GM12878 (cell line): ENCODE data around the gene HOXC13. TPM values are rescaled to one million over a fixed set of nuclear protein-coding genes. Genes with fewer than 3 reads are reported as not detected.
A peak's percentile ranks its signal among the peaks of the same experiment; 100 is the strongest.

Source experiments
- ATAC-seq: fragments of 200-7000 bp; cut with Tn5 transposase; 3 replicates; pipeline ENCODE4 v1.9.1; 2020; ENCODE audit warnings: mild to moderate bottlenecking, moderate library complexity
- BruUV-seq: library from RNA; stranded (reverse); fragments of 400-500 nt; replicated peaks from 2 replicates; lab custom pipeline; 2021; lab: Mats Ljungman, UMichigan
- CTCF ChIA-PET: fragments of 300-600 bp; sonication (Branson Sonifier 250); formaldehyde crosslinking; extraction: SDS; loops from one replicate; lab custom pipeline; 2021; ENCODE audit warnings: inconsistent platforms; lab: Yijun Ruan, JAX
- POLR2A ChIA-PET: fragments of 350-600 bp; formaldehyde crosslinking; extraction: SDS; loops from one replicate; lab custom pipeline; 2021; ENCODE audit warnings: inconsistent platforms; lab: Charles Lee
- RAD21 ChIA-PET: fragments of 300-600 bp; sonication (Branson Sonifier 250); formaldehyde crosslinking; loops from one replicate; lab custom pipeline; 2023; ENCODE audit warnings: antibody characterized with exemption; ENCODE audit not compliant: unreplicated experiment; lab: Charles Lee
- SMC1A ChIA-PET: fragments of 300-600 bp; sonication (Branson Sonifier 250); formaldehyde crosslinking; loops from one replicate; lab custom pipeline; 2023; ENCODE audit not compliant: unreplicated experiment, uncharacterized antibody; lab: Charles Lee
- DNase-seq: peaks from one replicate; pipeline ENCODE4 v3.0.0-alpha.2; 2011; ENCODE audit warnings: low read depth, low spot score
- FAIRE-seq: peaks from 3 replicates; lab custom pipeline; 2011; peaks lifted over from hg19 to GRCh38; lab: Jason Lieb, UNC
- H2AFZ ChIP-seq: 2 replicates; pipeline ENCODE4 v1.6.0; 2011; ENCODE audit warnings: low read depth, low read length, control low read depth; ENCODE audit not compliant: control insufficient read depth
- H3K27ac ChIP-seq: 2 replicates; pipeline ENCODE4 v1.5.1; 2011; ENCODE audit warnings: control low read depth; ENCODE audit not compliant: control insufficient read depth, insufficient read depth
- H3K27me3 ChIP-seq, 2 experiments: replicated peaks in 1 of 2; 2 replicates each; pipeline versions ENCODE4 v1.6.0 to v1.6.1; 2011; ENCODE audit warnings: low read length in 1 of 2; ENCODE audit not compliant: control insufficient read depth in 2 of 2, insufficient read depth in 2 of 2
- H3K36me3 ChIP-seq, 2 experiments: 2 replicates each; pipeline ENCODE4 v1.5.1; 2011; ENCODE audit warnings: low read length in 1 of 2; ENCODE audit not compliant: control insufficient read depth in 2 of 2, insufficient read depth in 2 of 2
- H3K4me1 ChIP-seq: 2 replicates; pipeline ENCODE4 v1.6.1; 2011; ENCODE audit warnings: mild to moderate bottlenecking, low read length, moderate library complexity, mixed read lengths; ENCODE audit not compliant: control insufficient read depth, insufficient read depth
- H3K4me2 ChIP-seq: 2 replicates; pipeline ENCODE4 v1.6.0; 2011; ENCODE audit warnings: control low read depth; ENCODE audit not compliant: control insufficient read depth, insufficient read depth
- H3K4me3 ChIP-seq: fragments of 200-600 bp; sonication (generic); 2 replicates; pipeline ENCODE4 v1.5.1; 2016
- H3K79me2 ChIP-seq: 2 replicates; pipeline ENCODE4 v1.6.0; 2011; ENCODE audit warnings: low read length; ENCODE audit not compliant: control insufficient read depth, insufficient read depth
- H3K9ac ChIP-seq: 2 replicates; pipeline ENCODE4 v1.8.0; 2011; ENCODE audit warnings: low read length, control low read depth, mixed read lengths; ENCODE audit not compliant: control insufficient read depth, insufficient read depth
- H3K9me3 ChIP-seq: replicated peaks from 3 replicates; pipeline ENCODE4 v1.5.1; 2011; ENCODE audit warnings: mild to moderate bottlenecking, low read length; ENCODE audit not compliant: control insufficient read depth, insufficient read depth
- H4K20me1 ChIP-seq: 2 replicates; pipeline ENCODE4 v1.6.0; 2011; ENCODE audit not compliant: control insufficient read depth, insufficient read depth
- EP300 ChIP-seq, 2 experiments: fragments of 150-350 bp in 1 of 2; IDR thresholded peaks; 2 replicates each; pipeline ENCODE4 v1.6.1; 2011 to 2012; ENCODE audit warnings: low read depth in 2 of 2, low read length in 2 of 2, borderline replicate concordance in 1 of 2, improper control_type of control experiment in 1 of 2, inconsistent platforms in 1 of 2; ENCODE audit not compliant: control insufficient read depth in 1 of 2
- GABPA ChIP-seq: IDR thresholded peaks from 2 replicates; pipeline ENCODE4 v1.6.1; 2014; ENCODE audit warnings: antibody characterized with exemption, low read depth, mild to moderate bottlenecking, inconsistent platforms
- HDGF ChIP-seq: fragments of 450-650 bp; IDR thresholded peaks from 2 replicates; pipeline ENCODE4 v1.6.1; 2016; ENCODE audit warnings: antibody characterized with exemption
- NBN ChIP-seq: fragments of 450-650 bp; IDR thresholded peaks from 2 replicates; pipeline ENCODE4 v1.6.1; 2016
- PML ChIP-seq: IDR thresholded peaks from 2 replicates; pipeline ENCODE4 v1.6.1; 2012; ENCODE audit warnings: low read length, inconsistent platforms
- RFX5 ChIP-seq: IDR thresholded peaks from 2 replicates; pipeline ENCODE4 v1.6.1; 2011; ENCODE audit warnings: low read depth, low read length, improper control_type of control experiment
- SREBF2 ChIP-seq: IDR thresholded peaks from 2 replicates; pipeline ENCODE4 v1.6.1; 2012; ENCODE audit warnings: mild to moderate bottlenecking, low read length
- SUZ12 ChIP-seq: fragments of 200-600 bp; sonication (generic); IDR thresholded peaks from one replicate; pipeline ENCODE4 v1.6.1; 2018; ENCODE audit warnings: antibody characterized with exemption, mild to moderate bottlenecking; ENCODE audit not compliant: unreplicated experiment
- TBL1XR1 ChIP-seq: IDR thresholded peaks from 2 replicates; pipeline ENCODE4 v1.6.1; 2012; ENCODE audit warnings: low read depth, low read length, improper control_type of control experiment
- ZBED1 ChIP-seq: IDR thresholded peaks from 2 replicates; pipeline ENCODE4 v1.6.1; 2016; ENCODE audit warnings: borderline replicate concordance
- ZNF217 ChIP-seq: fragments of 450-650 bp; IDR thresholded peaks from 2 replicates; pipeline ENCODE4 v1.6.1; 2017; ENCODE audit warnings: antibody characterized with exemption, mild to moderate bottlenecking
- WGBS: methylation state at CpG from one replicate; pipeline ENCODE4 v1.1.6; 2016; ENCODE audit warnings: low lambda C conversion rate; ENCODE audit not compliant: insufficient replicate concordance, insufficient coverage; ENCODE audit errors: missing lambda C conversion rate; 5-methylcytosine and 5-hydroxymethylcytosine counted together
- in situ Hi-C: fragments of 300-500 bp; cut with MboI; formaldehyde crosslinking; loops from 9 replicates; pipeline ENCODE4 v1.14.3; 2018; ENCODE audit warnings: mixed read lengths
- intact Hi-C: fragments of 100-400 bp; cut with micrococcal nuclease; formaldehyde crosslinking; loops from one replicate; pipeline ENCODE4 v1.14.2; 2022; ENCODE audit not compliant: unreplicated experiment
- polyA plus RNA-seq, 11 experiments: library from polyadenylated mRNA; depleted of rRNA in 4 of 11; unstranded in 6 of 11; stranded (reverse) in 5 of 11; fragments of >200 nt; fragmentation: Nextera tagmentation in 4 of 11; fragmentation: Illumina TruSeq in 1 of 11; extraction: Ambion mirVana in 4 of 11; extraction: Trizol in 1 of 11; gene quantifications; 1 replicate in 1 of 11; 2 replicates in 10 of 11; pipeline versions ENCODE4 v1.2.1 to v1.2.3, GENCODE V29; 2011 to 2016; ENCODE audit warnings: inconsistent platforms in 2 of 11, missing spikeins in 2 of 11, low read depth in 1 of 11
- total RNA-seq, 4 experiments: library from RNA; depleted of rRNA in 3 of 4; stranded (reverse); fragments of >200 nt in 3 of 4; fragmentation: Illumina TruSeq in 1 of 4; extraction: Trizol in 1 of 4; gene quantifications; 2 replicates each; pipeline versions ENCODE4 v1.2.1 to v1.2.3, GENCODE V29; 2013 to 2021
- TF ChIP-seq, protein P1 (sequence below): fragments of 450-650 bp; IDR thresholded peaks from 2 replicates; pipeline ENCODE4 v1.6.1; 2017; ENCODE audit warnings: mild to moderate bottlenecking
- TF ChIP-seq, protein P2 (sequence below), 3 experiments: IDR thresholded peaks in 2 of 3; conservative IDR thresholded peaks in 1 of 3; 2 replicates each; pipeline ENCODE4 v1.5.1; 2011; ENCODE audit warnings: low read depth in 3 of 3, low read length in 3 of 3, mild to moderate bottlenecking in 3 of 3, control low read depth in 2 of 3, moderate library complexity in 2 of 3, inconsistent platforms in 1 of 3, mixed read lengths in 1 of 3; ENCODE audit not compliant: control insufficient read depth in 2 of 3, insufficient read depth in 1 of 3; ENCODE audit errors: extremely low read depth in 1 of 3

Gene HOXC13
- total and polyA plus RNA-seq, 10 of the 15 experiments (the other 5 are each of a cell fraction or from before 2014, with no cell fraction given) = not detected

DNA sequence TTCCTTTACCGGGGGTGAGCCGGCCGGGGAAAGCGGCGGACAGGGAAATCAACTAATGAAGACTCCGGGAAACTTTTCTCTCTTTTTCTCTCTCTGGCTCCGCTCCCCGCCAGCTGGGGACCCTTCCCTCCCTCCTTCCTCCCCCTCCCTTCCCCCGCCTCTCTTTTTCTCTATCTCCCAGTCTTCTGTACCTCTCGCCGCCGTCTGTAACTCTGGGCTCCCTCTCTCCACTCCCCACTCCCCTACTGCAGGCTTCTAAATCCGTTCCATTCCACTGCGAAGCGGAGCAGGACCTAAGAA, 27.4 kb downstream of the HOXC13 start (continued):
- no peak for TF ChIP-seq GABPA

DNA sequence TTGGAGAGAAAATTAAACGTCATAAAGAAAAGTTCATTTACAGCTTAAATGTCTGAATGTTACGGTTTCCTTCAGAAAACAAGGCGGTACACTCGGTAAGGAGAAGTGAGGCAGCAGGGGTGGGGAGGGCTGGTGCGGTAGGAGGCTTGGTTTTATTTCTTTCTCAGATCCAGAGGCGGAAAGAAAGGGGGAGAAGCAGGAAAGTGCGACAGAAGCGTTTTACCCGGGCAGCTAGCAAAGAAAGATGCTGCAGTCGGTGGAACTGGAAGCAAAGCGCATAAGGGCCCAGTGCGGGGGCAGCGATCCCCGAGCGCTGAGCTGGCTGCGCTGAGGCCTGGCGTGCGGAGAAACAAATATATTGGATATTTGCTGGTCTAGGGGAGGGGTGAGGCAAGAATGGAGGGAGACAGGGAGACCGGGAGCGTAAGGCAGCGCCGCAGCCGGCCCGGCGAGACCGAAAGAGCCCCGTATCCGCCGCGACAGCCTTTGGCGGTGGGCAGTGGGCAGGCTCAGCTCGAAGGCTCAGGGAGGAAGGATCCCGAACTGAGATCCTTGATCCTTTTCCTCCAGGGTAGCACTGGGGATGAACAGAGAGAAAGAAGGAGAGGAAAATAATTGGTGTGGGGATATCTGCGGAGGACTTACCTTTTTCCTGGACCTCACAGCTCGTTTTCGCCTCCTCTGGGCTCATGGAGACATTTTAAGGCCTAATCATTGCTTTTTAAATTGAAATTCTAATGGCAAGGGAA, 27.9 kb downstream of the HOXC13 start:
- intact Hi-C loops (no loop called here), in situ Hi-C loops (no loop called here)
- 29% methylated on average over 36 of the region's 36 CpGs for WGBS
- H3K4me2 ChIP-seq = no peak overlapping the region
- TF ChIP-seq SUZ12 = peak; percentile 36
- TF ChIP-seq ZNF217 = no peak
- SMC1A ChIA-PET = no interaction called here
- RAD21 ChIA-PET = no interaction called here
- no peaks in the 10 kb centered on the region for H3K36me3 ChIP-seq
- POLR2A ChIA-PET = no interaction called here
- no peaks in the 10 kb centered on the region for H3K79me2 ChIP-seq
- H3K9ac ChIP-seq = no peak overlapping the region
- DNase-seq (no peak), ATAC-seq (no peak), FAIRE-seq (no peak)
- peaks cover 27 to 59% of the 10 kb centered on the region in 2 experiments for H3K27me3 ChIP-seq
- no peaks in the 10 kb centered on the region; the same call in 1 of the 2 replicates for H4K20me1 ChIP-seq
- no peaks in the 10 kb centered on the region for H3K4me1 ChIP-seq
- CTCF ChIA-PET = no interaction called here
- H3K9me3 ChIP-seq = no peaks in the 10 kb centered on the region
- no TSS peak for BruUV-seq
- no peak overlapping the region for H3K4me3 ChIP-seq
- no peak overlapping the region for H3K27ac ChIP-seq
- H2AFZ ChIP-seq = no peak overlapping the region

DNA sequence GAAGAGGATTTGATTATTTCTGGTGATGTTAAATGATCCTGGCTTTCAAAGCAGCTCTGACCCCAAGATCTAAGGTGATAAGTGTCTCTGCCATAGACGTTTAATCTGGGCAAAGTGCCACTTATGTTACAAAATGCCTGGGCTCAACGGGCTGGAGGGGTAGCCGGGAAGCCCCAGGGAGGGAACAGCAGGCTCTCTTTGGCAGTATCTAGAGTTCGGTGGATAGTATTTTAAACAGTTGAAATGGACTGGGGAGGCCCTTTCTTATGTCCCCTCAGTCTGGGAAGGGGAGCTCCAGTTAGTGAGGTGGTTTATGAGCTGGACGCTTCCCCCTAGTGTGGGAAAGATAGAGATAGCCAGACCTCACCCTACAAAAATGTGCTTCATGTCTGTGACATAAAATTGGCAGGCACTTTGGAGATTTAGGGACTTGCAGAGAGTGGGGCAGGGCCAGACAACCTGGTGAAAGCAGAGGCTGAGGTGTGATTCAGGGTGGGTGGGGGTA, 28.8 kb downstream of the HOXC13 start:
- ChIA-PET POLR2A (no interaction called here), RAD21 (no interaction called here), CTCF (no interaction called here), SMC1A (no interaction called here)
- Histone ChIP-seq H3K4me1 (no peaks in the 10 kb centered on the region), H3K9me3 (no peaks in the 10 kb centered on the region), H3K4me3 (no peak overlapping the region), H2AFZ (no peak overlapping the region), H3K9ac (no peak overlapping the region), H3K79me2 (no peaks in the 10 kb centered on the region), H3K27me3 (peaks cover 28 to 57% of the 10 kb centered on the region in 2 experiments), H3K36me3 (no peaks in the 10 kb centered on the region), H3K27ac (no peak overlapping the region), H4K20me1 (no peaks in the 10 kb centered on the region; the same call in 1 of the 2 replicates), H3K4me2 (no peak overlapping the region)
- DNase-seq (no peak), ATAC-seq (no peak), FAIRE-seq (no peak)
- intact Hi-C loops = no loop called here
- 21% methylated on average over 5 of the region's 5 CpGs for WGBS
- in situ Hi-C loops = no loop called here
- BruUV-seq = no TSS peak
- TF ChIP-seq, protein P1, sequence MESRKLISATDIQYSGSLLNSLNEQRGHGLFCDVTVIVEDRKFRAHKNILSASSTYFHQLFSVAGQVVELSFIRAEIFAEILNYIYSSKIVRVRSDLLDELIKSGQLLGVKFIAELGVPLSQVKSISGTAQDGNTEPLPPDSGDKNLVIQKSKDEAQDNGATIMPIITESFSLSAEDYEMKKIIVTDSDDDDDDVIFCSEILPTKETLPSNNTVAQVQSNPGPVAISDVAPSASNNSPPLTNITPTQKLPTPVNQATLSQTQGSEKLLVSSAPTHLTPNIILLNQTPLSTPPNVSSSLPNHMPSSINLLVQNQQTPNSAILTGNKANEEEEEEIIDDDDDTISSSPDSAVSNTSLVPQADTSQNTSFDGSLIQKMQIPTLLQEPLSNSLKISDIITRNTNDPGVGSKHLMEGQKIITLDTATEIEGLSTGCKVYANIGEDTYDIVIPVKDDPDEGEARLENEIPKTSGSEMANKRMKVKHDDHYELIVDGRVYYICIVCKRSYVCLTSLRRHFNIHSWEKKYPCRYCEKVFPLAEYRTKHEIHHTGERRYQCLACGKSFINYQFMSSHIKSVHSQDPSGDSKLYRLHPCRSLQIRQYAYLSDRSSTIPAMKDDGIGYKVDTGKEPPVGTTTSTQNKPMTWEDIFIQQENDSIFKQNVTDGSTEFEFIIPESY = no peak
- TF ChIP-seq EP300 (IDR thresholded peaks at IDR 0.05; ENCODE audit: borderline replicate concordance in 1 of 2, control insufficient read depth in 1 of 2, low read depth in 2 of 2, low read length in 2 of 2) (no peak), NBN (no peak), PML (no peak), TBL1XR1 (no peak), ZBED1 (no peak), SREBF2 (no peak), HDGF (no peak), RFX5 (no peak)
- TF ChIP-seq, protein P2, sequence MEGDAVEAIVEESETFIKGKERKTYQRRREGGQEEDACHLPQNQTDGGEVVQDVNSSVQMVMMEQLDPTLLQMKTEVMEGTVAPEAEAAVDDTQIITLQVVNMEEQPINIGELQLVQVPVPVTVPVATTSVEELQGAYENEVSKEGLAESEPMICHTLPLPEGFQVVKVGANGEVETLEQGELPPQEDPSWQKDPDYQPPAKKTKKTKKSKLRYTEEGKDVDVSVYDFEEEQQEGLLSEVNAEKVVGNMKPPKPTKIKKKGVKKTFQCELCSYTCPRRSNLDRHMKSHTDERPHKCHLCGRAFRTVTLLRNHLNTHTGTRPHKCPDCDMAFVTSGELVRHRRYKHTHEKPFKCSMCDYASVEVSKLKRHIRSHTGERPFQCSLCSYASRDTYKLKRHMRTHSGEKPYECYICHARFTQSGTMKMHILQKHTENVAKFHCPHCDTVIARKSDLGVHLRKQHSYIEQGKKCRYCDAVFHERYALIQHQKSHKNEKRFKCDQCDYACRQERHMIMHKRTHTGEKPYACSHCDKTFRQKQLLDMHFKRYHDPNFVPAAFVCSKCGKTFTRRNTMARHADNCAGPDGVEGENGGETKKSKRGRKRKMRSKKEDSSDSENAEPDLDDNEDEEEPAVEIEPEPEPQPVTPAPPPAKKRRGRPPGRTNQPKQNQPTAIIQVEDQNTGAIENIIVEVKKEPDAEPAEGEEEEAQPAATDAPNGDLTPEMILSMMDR (IDR thresholded peaks at IDR 0.05 in 2 of 3, conservative IDR thresholded peaks at IDR 0.05 in 1 of 3; ENCODE audit: control insufficient read depth in 2 of 3, extremely low read depth in 1 of 3, insufficient read depth in 1 of 3, low read depth in 3 of 3, low read length in 3 of 3) = no peak
